K562 (cell line): Measurements from ENCODE around the gene LRRC10B. TPM values are rescaled to one million over a fixed set of nuclear protein-coding genes. Genes with fewer than 3 reads are reported as not detected.

Source experiments
- ATAC-seq: fragments of 200-7000 bp; cut with Tn5 transposase; 3 replicates; pipeline ENCODE4 v1.9.1; 2020; ENCODE audit warnings: moderate library complexity
- BruUV-seq: library from RNA; stranded (reverse); fragments of 400-500 nt; replicated peaks from 2 replicates; lab custom pipeline; 2021; lab: Mats Ljungman, UMichigan
- CTCF ChIA-PET: fragments of 300-600 bp; formaldehyde crosslinking; extraction: SDS; loops from one replicate; lab custom pipeline; 2021; ENCODE audit warnings: low intra/inter-chr PET ratio; lab: Yijun Ruan, JAX
- POLR2A ChIA-PET: fragments of 300-600, 350-650 bp; sonication (Branson Sonifier 250); formaldehyde crosslinking; extraction: SDS; loops from one replicate; lab custom pipeline; 2021; ENCODE audit warnings: antibody characterized with exemption, inconsistent platforms; lab: Yijun Ruan, JAX
- DNase-seq, 4 experiments: peaks; one replicate each; pipeline versions ENCODE4 v3.0.0 to v3.0.0-alpha.2; 2011 to 2018; ENCODE audit warnings: low spot score in 3 of 4, mixed read lengths in 3 of 4; ENCODE audit errors: extremely low read depth in 1 of 4
- FAIRE-seq: peaks from 2 replicates; lab custom pipeline; 2011; peaks lifted over from hg19 to GRCh38; lab: Jason Lieb, UNC
- H2AFZ ChIP-seq: 2 replicates; pipeline ENCODE4 v1.6.0; 2011; ENCODE audit warnings: low read depth, low read length, control low read depth, inconsistent platforms
- H3K27ac ChIP-seq: fragments of 200-600 bp; 3 replicates; pipeline ENCODE4 v1.8.0; 2011; ENCODE audit warnings: low read depth, mild to moderate bottlenecking, control low read depth, inconsistent platforms, low read length, moderate library complexity, mixed read lengths; ENCODE audit errors: extremely low read depth
- H3K27me3 ChIP-seq, 2 experiments: fragments of 300-600 bp in 1 of 2; 2 replicates in 1 of 2; 3 replicates in 1 of 2; pipeline versions ENCODE4 v1.6.0 to v1.8.0; 2011; ENCODE audit warnings: inconsistent platforms in 2 of 2, low read length in 2 of 2, mild to moderate bottlenecking in 1 of 2, mixed read lengths in 1 of 2, moderate library complexity in 1 of 2; ENCODE audit not compliant: control insufficient read depth in 2 of 2, insufficient read depth in 2 of 2
- H3K36me3 ChIP-seq: fragments of 300-600 bp; 3 replicates; pipeline ENCODE4 v1.8.0; 2011; ENCODE audit warnings: mild to moderate bottlenecking, low read length, inconsistent platforms; ENCODE audit not compliant: control insufficient read depth, insufficient read depth
- H3K4me1 ChIP-seq, 2 experiments: fragments of 200-600 bp in 1 of 2; replicated peaks in 1 of 2; 2 replicates in 1 of 2; 3 replicates in 1 of 2; pipeline versions ENCODE4 v1.5.1 to v1.8.0; 2011; ENCODE audit warnings: inconsistent platforms in 2 of 2, low read length in 2 of 2, mild to moderate bottlenecking in 1 of 2, mixed read lengths in 1 of 2, moderate library complexity in 1 of 2; ENCODE audit not compliant: control insufficient read depth in 2 of 2, insufficient read depth in 2 of 2
- H3K4me2 ChIP-seq: 2 replicates; pipeline ENCODE4 v1.6.1; 2011; ENCODE audit warnings: low read length, control low read depth, inconsistent platforms, mixed read lengths; ENCODE audit not compliant: insufficient read depth
- H3K4me3 ChIP-seq: fragments of 200-600 bp; sonication (generic), shearing (Covaris generic); 2 replicates; pipeline ENCODE4 v1.5.1; 2016; ENCODE audit warnings: control low read depth, inconsistent platforms
- H3K79me2 ChIP-seq: fragments of 200-600 bp; 3 replicates; pipeline ENCODE4 v1.8.0; 2011; ENCODE audit warnings: low read length, inconsistent platforms; ENCODE audit not compliant: control insufficient read depth, insufficient read depth
- H3K9ac ChIP-seq, 2 experiments: 2 replicates each; pipeline versions ENCODE4 v1.6.0 to v1.6.1; 2011; ENCODE audit warnings: low read depth in 2 of 2, low read length in 2 of 2, control low read depth in 1 of 2, inconsistent platforms in 1 of 2, mild to moderate bottlenecking in 1 of 2, mixed read lengths in 1 of 2; ENCODE audit not compliant: insufficient read depth in 1 of 2
- H3K9me1 ChIP-seq: one replicate; pipeline ENCODE4 v1.6.0; 2011; ENCODE audit warnings: inconsistent platforms, mild to moderate bottlenecking, low read length, moderate library complexity; ENCODE audit not compliant: control insufficient read depth, insufficient read depth
- H3K9me3 ChIP-seq: replicated peaks from 2 replicates; pipeline ENCODE4 v1.5.1; 2011; ENCODE audit warnings: low read depth, low read length, inconsistent platforms; ENCODE audit not compliant: control insufficient read depth, insufficient read depth
- H4K20me1 ChIP-seq: replicated peaks from 2 replicates; pipeline ENCODE4 v1.6.1; 2011; ENCODE audit warnings: low read length, inconsistent platforms, mixed read lengths; ENCODE audit not compliant: control insufficient read depth, insufficient read depth
- CBFA2T2 ChIP-seq: fragments of 450-650 bp; conservative IDR thresholded peaks from 2 replicates; pipeline ENCODE4 v1.6.1; 2017; ENCODE audit warnings: mild to moderate bottlenecking
- CEBPB ChIP-seq: fragments of 450-650 bp; IDR thresholded peaks from 2 replicates; pipeline ENCODE4 v1.6.1; 2016; ENCODE audit warnings: missing genetic modification characterization, missing compliant biosample characterization
- GTF2A2 ChIP-seq: IDR thresholded peaks from 2 replicates; pipeline ENCODE4 v1.6.1; 2016; ENCODE audit warnings: mild to moderate bottlenecking, missing genetic modification characterization, missing compliant biosample characterization
- MCM5 ChIP-seq: fragments of 450-650 bp; IDR thresholded peaks from 2 replicates; pipeline ENCODE4 v1.6.1; 2016; ENCODE audit warnings: low read depth
- MCM7 ChIP-seq, 2 experiments: fragments of 450-650 bp; IDR thresholded peaks; 2 replicates each; pipeline ENCODE4 v1.6.1; 2016 to 2018
- MEF2A ChIP-seq: IDR thresholded peaks from 2 replicates; pipeline ENCODE4 v1.6.1; 2011; ENCODE audit warnings: low read depth, mild to moderate bottlenecking, low read length, moderate library complexity; ENCODE audit not compliant: control insufficient read depth
- MYBL2 ChIP-seq, 2 experiments: fragments of 450-650 bp in 1 of 2; sonication (generic) in 1 of 2; formaldehyde crosslinking in 1 of 2; IDR thresholded peaks; 2 replicates each; pipeline versions ENCODE4 v1.6.1 to v1.8.1; 2017 to 2022; ENCODE audit warnings: borderline replicate concordance in 1 of 2, inconsistent platforms in 1 of 2, low read depth in 1 of 2, mild to moderate bottlenecking in 1 of 2, missing genetic modification reagents in 1 of 2, moderate library complexity in 1 of 2
- NFE2L1 ChIP-seq: fragments of 450-650 bp; IDR thresholded peaks from 2 replicates; pipeline ENCODE4 v1.6.1; 2016; ENCODE audit warnings: missing genetic modification characterization, low read depth, mild to moderate bottlenecking, missing compliant biosample characterization, moderate library complexity, borderline replicate concordance
- PHB ChIP-seq: fragments of 250-450 bp; sonication (Bioruptor Pico); IDR thresholded peaks from 2 replicates; pipeline ENCODE4 v1.5.0; 2021
- SMARCA5 ChIP-seq: fragments of 450-650 bp; IDR thresholded peaks from 2 replicates; pipeline ENCODE4 v1.6.1; 2016
- TOE1 ChIP-seq, 2 experiments: fragments of 450-650 bp in 1 of 2; sonication (generic) in 1 of 2; formaldehyde crosslinking in 1 of 2; IDR thresholded peaks; 2 replicates each; pipeline versions ENCODE4 v1.7.1 to v1.8.0; 2016 to 2022; ENCODE audit warnings: borderline replicate concordance in 2 of 2, mild to moderate bottlenecking in 2 of 2, antibody characterized with exemption in 1 of 2, inconsistent platforms in 1 of 2, low read depth in 1 of 2, missing genetic modification reagents in 1 of 2, moderate library complexity in 1 of 2
- TRIM24 ChIP-seq, 2 experiments: fragments of 450-650 bp; IDR thresholded peaks; 2 replicates each; pipeline ENCODE4 v1.6.1; 2016
- ZNF551 ChIP-seq: fragments of 250-450 bp; sonication (Bioruptor Pico); IDR thresholded peaks from 2 replicates; pipeline ENCODE4 v1.5.0; 2021; ENCODE audit warnings: mild to moderate bottlenecking, moderate library complexity
- WGBS: fragments of 100-300 bp; shearing (Covaris generic); methylation state at CpG from one replicate; pipeline ENCODE4 v1.1.6; 2016; ENCODE audit warnings: low coverage, mixed read lengths; ENCODE audit not compliant: insufficient coverage; ENCODE audit errors: missing lambda C conversion rate; 5-methylcytosine and 5-hydroxymethylcytosine counted together
- in situ Hi-C: fragments of 300-500 bp; cut with MboI; formaldehyde crosslinking; loops from 4 replicates; pipeline ENCODE4 v1.15.0; 2018; ENCODE audit warnings: inconsistent platforms, mixed read lengths
- intact Hi-C: fragments of 100-400 bp; cut with micrococcal nuclease; formaldehyde crosslinking; loops from 2 replicates; pipeline ENCODE4 v1.14.2; 2022
- polyA plus RNA-seq, 8 experiments: library from polyadenylated mRNA; depleted of rRNA in 4 of 8; stranded (reverse) in 5 of 8; unstranded in 3 of 8; fragments of >200 nt; fragmentation: Nextera tagmentation in 2 of 8; fragmentation: Illumina TruSeq in 1 of 8; extraction: Ambion mirVana in 2 of 8; extraction: Trizol in 1 of 8; gene quantifications; 2 replicates each; pipeline versions ENCODE4 v1.2.1 to v1.2.3, GENCODE V29; 2011 to 2014; ENCODE audit warnings: inconsistent platforms in 1 of 8, missing spikeins in 1 of 8
- total RNA-seq, 7 experiments: library from RNA; depleted of rRNA in 6 of 7; stranded (reverse); fragments of >200 nt in 6 of 7; fragmentation: Illumina TruSeq in 2 of 7; extraction: Trizol in 2 of 7; gene quantifications; 2 replicates each; pipeline versions ENCODE4 v1.2.1 to v1.2.3, GENCODE V29; 2011 to 2021; ENCODE audit warnings: low replicate concordance in 1 of 7
- TF ChIP-seq, protein P1 (sequence below): sonication (generic); formaldehyde crosslinking; IDR thresholded peaks from 2 replicates; pipeline ENCODE4 v1.9.0; 2022; ENCODE audit warnings: mild to moderate bottlenecking, missing genetic modification reagents
- TF ChIP-seq, protein P2 (sequence below): fragments of 250-450 bp; sonication (Bioruptor Pico); IDR thresholded peaks from 2 replicates; pipeline ENCODE4 v1.5.0; 2020; ENCODE audit warnings: mild to moderate bottlenecking
- TF ChIP-seq, protein P3 (sequence below): fragments of 250-450 bp; sonication (Bioruptor Pico); IDR thresholded peaks from 2 replicates; pipeline ENCODE4 v1.4.0; 2020; ENCODE audit warnings: mild to moderate bottlenecking

The LRRC10B gene
- total and polyA plus RNA-seq, 9 of the 15 experiments (the other 6 are each of a cell fraction or from before 2014, with no cell fraction given): 0.11 TPM; not detected in 8

DNA sequence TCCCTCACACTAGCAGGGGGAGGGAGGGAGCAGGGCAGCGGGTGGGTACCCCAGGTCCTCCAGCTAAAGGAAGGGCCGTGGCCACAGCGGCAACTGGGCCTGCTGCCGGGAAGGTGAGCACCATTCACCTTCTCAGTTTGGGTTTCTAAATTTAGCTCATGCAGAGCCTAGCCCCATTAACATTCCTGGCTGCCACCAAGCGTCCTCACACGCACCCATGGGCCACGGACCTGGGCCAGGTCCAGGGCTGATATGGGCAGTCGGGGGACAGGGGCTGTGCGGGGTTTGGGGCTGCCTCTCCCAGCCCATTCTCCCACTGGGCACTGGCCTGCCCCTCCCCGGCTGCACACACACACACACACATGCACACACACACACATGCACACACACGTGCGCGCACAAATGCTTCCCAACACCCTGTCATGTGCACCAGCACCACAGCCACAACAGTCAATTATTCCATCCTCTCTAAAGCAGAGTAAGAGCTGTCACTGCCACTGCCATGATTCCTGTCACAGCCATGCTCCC, 43.6 kb downstream of the LRRC10B start:
- no peak for ATAC-seq
- no peak overlapping the region for H3K4me2 ChIP-seq
- WGBS: 6% methylated on average over 11 of the region's 13 CpGs
- H3K9ac ChIP-seq: no peak overlapping the region
- no peak for FAIRE-seq
- intact Hi-C loops: no loop called here
- no peaks in the 10 kb centered on the region for H3K79me2 ChIP-seq
- no peak overlapping the region for H2AFZ ChIP-seq
- in situ Hi-C loops: no loop called here
- no peaks in the 10 kb centered on the region for H3K9me1 ChIP-seq
- POLR2A ChIA-PET: interaction anchor here (1.0 kb wide), 2 partner anchors 9 to 11 kb away, joined by 3 to 4 read pairs; no protein-coding TSS in a partner anchor
- DNase-seq: no peak
- H3K4me1 ChIP-seq: peaks cover 0 to 40% of the 10 kb centered on the region in 2 experiments; a peak in 4 of 5 replicates
- CTCF ChIA-PET: no interaction called here
- H3K9me3 ChIP-seq: no peaks in the 10 kb centered on the region
- peaks cover 11 to 88% of the 10 kb centered on the region in 2 experiments; a peak in 4 of 5 replicates for H3K27me3 ChIP-seq
- H4K20me1 ChIP-seq: peaks cover 11% of the 10 kb centered on the region; the same call in 1 of the 2 replicates
- no TSS peak for BruUV-seq
- no peak overlapping the region for H3K4me3 ChIP-seq
- no peaks in the 10 kb centered on the region for H3K36me3 ChIP-seq
- no peak overlapping the region for H3K27ac ChIP-seq
- no peak for TF ChIP-seq PHB (CRISPR knock-in tag)
- no peak for TF ChIP-seq GTF2A2
- no peak for TF ChIP-seq CBFA2T2
- TF ChIP-seq CEBPB: no peak
- no peak for TF ChIP-seq ZNF551
- no peak for TF ChIP-seq NFE2L1 (tag)
- no peak for TF ChIP-seq TOE1 (IDR thresholded peaks at IDR 0.05; ENCODE audit: borderline replicate concordance)
- TF ChIP-seq TOE1 (CRISPR knock-in tag; IDR thresholded peaks at IDR 0.05; ENCODE audit: borderline replicate concordance, low read depth): no peak
- no peak for TF ChIP-seq MEF2A
- TF ChIP-seq, protein P1, sequence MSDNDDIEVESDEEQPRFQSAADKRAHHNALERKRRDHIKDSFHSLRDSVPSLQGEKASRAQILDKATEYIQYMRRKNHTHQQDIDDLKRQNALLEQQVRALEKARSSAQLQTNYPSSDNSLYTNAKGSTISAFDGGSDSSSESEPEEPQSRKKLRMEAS: no peak
- TF ChIP-seq MYBL2 (IDR thresholded peaks at IDR 0.05; ENCODE audit: low read depth): no peak
- no peak for TF ChIP-seq MYBL2 (CRISPR knock-in tag; IDR thresholded peaks at IDR 0.05; ENCODE audit: borderline replicate concordance)
- TF ChIP-seq, protein P2, sequence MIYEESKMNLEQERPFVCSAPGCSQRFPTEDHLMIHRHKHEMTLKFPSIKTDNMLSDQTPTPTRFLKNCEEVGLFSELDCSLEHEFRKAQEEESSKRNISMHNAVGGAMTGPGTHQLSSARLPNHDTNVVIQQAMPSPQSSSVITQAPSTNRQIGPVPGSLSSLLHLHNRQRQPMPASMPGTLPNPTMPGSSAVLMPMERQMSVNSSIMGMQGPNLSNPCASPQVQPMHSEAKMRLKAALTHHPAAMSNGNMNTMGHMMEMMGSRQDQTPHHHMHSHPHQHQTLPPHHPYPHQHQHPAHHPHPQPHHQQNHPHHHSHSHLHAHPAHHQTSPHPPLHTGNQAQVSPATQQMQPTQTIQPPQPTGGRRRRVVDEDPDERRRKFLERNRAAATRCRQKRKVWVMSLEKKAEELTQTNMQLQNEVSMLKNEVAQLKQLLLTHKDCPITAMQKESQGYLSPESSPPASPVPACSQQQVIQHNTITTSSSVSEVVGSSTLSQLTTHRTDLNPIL (CRISPR knock-in tag): no peak
- TF ChIP-seq, protein P3, sequence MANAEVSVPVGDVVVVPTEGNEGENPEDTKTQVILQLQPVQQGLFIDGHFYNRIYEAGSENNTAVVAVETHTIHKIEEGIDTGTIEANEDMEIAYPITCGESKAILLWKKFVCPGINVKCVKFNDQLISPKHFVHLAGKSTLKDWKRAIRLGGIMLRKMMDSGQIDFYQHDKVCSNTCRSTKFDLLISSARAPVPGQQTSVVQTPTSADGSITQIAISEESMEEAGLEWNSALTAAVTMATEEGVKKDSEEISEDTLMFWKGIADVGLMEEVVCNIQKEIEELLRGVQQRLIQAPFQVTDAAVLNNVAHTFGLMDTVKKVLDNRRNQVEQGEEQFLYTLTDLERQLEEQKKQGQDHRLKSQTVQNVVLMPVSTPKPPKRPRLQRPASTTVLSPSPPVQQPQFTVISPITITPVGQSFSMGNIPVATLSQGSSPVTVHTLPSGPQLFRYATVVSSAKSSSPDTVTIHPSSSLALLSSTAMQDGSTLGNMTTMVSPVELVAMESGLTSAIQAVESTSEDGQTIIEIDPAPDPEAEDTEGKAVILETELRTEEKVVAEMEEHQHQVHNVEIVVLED (CRISPR knock-in tag): no peak
- no peak for TF ChIP-seq MCM5
- no peak for TF ChIP-seq MCM7 (IDR thresholded peaks at IDR 0.05)
- no peak for TF ChIP-seq SMARCA5
- no peak for TF ChIP-seq TRIM24 (IDR thresholded peaks at IDR 0.05)
